HG03457 (cell line): Measurements from ENCODE around the gene XRRA1.

Experiments used
- ATAC-seq: cut with Tn5 transposase; IDR thresholded peaks from one replicate; pipeline ENCODE4 v1.9.1; 2021; ENCODE audit warnings: moderate number of reproducible peaks; ENCODE audit not compliant: unreplicated experiment

Gene XRRA1

DNA sequence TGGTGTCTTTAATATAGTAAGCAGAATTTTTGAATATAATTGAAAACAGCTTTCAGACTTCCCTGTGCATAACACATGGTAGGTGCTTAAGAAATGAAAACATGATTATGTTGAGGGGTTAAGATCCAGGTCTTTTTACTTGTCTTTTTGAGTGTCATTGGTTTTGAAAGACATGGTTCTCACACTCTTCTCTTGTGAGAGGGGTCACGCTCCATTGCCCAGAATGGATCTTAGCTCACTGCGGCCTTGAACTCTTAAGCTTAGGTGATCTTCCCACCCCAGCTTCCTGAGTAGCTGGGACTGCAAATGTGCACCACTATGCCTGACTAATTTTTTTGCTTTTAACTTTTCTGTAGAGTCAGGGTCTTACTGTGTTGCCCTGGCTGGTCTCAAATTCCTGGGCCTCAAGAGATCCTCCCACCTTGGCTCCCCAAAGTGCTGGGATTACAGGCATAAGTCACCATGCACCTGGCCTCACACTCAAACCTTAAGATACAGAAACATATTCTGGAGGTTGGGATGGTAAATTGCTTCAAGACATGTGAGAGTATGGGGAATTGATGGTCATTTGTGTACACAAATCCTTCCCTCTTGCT, 1.6 kb upstream of the XRRA1 start:
- ATAC-seq, result no peak

DNA sequence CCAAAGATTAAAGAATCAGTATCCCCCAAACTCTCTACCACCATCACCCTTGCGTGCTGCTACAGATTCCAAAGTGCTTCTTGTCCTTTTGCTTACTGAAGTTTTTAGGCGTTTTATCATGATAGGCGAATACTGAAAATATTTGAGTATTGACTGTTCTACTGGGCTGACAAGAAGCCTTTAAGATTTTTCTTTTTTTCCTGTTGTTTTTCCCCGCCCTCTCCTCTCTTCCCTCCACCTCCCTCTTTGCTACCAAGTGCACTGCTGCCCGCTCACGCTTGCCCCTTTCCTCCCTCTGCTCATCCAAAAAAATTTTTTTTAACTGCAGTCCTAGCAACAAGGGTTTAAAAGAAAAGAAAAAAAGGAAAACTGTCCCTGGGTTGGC, 854 bp upstream of the XRRA1 start:
- no peak for ATAC-seq

DNA sequence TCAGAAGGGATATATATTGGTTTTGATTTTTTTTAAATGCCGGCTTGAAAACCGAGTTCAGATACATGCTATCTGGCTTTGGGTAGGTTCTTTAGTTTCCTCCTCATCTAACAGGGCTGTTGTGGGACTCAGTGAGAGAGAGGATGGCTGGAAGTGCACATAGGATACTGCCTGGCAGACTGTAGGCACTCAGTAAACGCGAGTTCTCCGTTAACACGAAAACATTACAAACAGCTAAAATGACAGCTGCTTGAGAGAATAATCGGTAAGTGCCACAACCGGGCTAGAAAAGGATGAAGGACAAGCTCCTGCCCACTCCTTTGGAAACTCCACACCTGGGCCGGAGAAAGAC, 369 bp downstream of the XRRA1 start:
- ATAC-seq, result no peak

DNA sequence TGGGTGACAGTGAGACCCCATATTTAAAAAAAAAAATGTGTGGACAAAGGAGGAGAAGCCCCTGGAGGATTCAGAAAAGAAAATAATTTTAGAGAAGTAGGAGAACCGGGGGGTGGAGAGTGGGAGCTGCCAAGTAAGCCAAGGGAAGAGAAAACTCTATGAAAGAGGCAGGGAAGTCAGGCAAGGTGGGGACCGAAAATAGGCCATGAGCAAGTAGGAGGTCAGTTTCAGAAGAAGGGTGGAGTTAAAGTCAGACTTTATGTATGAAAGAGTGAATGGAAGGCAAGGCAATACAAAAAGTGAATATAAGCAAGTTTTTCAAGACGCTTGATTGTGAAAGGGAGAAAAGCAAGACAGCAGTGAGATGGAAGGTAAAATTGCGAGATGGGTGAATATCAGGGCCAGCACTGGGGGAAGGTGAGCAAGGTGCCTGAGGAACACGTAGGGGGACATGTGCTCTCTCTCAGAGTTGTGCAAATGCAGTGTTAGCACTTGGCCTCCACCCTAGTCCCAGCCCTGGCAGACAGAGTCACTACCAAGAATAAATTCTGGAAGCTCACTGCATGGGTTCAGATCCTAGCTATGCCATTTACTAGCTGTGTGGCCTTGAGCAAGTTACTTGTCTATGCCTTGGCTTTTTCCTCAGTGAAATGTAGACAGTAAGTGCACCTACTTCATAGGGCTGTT, 6.7 kb downstream of the XRRA1 start:
- no peak for ATAC-seq

DNA sequence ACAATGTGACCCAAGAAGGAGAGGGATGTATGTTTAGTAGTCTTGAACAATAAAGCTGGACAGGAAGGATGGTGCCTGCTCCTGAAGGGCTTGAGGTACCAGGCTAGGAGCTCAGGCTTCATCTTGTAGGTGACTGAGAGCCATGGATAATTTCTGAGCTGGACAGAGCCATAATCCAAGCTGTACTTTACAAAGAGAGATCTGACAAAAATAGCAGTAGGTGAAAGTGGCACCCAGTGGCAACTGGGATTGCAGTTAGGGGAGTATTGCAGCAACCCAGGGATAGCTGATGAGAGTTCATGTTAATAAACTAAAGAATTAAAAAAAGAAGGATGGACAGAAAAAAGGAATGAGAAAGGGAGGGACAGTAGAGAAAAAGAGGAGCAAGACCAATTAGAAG, 7.4 kb downstream of the XRRA1 start:
- ATAC-seq, result no peak

DNA sequence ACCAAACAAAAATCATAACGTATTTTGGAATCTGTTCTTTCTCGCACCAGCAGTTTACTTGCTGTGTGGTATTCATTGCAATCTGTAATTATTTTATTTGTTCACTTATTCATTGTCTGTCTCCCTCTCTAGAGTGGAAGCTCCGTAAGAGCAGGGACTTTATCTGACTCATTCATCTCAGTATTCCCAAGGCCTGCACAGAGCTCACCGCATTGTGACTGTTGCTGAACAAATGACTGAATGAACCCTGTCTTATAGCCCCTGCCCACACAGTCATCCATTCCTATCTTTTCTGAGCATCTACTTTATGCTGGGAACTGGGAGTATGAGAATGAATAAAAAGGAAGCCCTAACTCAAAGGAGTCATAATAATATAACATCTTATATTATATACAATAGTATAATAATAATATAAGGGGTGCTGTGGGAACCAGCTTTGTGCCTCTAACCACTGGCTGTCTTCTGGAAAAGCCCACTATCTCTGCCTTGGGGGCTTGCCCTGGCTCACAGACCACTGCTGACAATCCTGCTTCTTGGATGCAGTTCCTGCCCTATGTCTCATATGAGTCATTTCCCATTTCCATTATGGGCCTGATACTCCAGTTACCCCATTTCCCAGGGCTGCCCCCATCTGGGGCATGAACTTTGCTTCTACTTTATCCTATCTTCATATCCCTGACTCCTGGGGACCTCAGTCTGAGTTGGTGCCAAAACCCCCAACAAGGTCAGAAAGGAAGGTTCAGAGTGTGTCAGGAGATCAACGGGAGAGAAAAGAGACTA, 11.0 kb downstream of the XRRA1 start:
- ATAC-seq, result no peak

DNA sequence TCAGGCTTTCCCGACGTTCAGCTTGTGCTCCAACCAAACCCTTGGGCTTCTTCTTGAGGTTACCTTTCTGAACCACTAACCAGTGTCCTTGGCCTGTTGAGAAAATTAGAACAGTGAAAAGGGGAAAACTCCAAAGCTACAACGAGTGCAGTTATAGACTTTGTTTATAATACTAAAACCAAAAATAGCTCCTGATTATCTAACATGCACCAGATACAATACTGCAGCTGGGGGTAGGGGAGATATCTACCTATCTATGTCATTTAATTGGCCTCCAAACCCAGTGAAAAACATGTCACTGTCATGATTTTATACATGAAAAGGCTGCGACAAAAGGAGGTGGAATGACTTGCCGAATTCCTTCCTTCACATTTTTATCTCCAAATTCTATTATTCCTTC, 11.9 kb downstream of the XRRA1 start:
- ATAC-seq, result no peak

DNA sequence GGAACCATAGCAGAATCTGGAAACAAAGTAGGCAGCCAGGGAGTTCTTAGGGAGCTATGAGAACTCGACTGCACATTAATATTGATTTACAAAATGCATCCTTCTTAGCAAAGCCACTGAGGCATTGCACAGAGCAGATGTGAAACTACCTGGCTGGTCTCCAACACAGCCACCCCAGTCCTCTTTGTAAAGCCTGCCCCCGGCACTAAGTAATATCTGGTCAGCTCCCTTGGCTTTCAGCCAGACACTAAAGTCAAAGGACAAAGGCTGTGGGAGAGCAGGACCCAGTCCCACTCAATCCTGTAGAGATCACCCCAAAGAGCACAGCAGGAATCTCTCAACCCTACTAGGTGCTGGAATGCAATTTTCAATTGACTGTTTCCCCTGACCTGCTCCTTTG, 12.8 kb downstream of the XRRA1 start:
- ATAC-seq, result no peak

DNA sequence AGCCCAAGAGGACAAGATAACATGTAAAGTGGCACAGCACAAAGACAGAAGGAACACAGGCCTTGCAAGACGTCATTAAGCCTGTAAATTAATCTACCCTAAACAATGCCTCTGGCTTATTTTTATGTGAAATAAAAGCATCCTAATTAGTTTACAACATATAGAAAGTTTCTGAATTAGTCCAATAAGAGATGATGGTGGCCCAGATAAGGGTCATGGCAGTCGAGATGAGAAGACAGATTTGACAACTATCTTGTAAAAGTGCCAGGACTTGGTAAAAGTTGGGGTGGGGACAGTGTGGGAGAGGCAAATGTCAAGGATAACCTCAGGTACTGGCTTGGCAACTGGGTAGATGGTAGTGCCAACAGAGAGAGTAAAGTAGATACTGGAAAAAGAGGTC, 13.6 kb downstream of the XRRA1 start:
- ATAC-seq, result no peak

DNA sequence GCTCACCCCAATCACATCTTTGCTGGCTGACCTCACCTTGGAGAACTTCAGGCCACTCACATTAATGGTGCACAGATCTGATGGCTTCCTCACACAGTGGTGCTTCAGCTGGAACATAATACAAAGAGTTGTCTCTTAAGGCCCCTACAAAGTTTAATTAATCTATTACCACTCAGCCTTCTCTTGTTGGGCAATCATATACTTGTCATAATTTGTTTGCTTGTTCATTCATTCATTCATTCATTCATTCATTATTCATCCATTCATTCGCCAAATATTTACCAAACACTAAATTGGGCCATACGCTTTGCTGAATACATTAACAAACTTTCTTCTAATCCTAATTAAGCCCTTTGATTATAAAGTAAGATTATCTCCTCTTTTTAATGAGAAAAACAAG, 15.1 kb downstream of the XRRA1 start:
- ATAC-seq, result no peak

DNA sequence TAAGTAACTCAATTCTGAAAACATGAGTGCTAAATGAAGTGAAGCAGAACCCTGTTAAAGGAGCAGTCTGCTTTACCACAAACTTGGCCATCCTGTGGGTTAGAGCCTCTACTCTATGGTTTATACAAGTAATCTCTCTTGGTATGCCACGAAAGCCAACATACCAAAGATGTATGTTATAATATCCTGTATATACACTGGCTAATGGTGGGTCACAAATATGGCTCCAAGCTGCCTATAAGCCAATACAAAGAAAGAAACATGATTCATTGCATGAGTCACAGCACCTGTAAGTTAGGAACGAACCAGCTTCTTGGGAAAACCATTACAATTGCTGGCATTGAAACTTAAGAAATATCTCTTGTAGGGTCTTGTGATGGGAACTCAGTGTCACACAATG, 16.1 kb downstream of the XRRA1 start:
- ATAC-seq, result no peak

DNA sequence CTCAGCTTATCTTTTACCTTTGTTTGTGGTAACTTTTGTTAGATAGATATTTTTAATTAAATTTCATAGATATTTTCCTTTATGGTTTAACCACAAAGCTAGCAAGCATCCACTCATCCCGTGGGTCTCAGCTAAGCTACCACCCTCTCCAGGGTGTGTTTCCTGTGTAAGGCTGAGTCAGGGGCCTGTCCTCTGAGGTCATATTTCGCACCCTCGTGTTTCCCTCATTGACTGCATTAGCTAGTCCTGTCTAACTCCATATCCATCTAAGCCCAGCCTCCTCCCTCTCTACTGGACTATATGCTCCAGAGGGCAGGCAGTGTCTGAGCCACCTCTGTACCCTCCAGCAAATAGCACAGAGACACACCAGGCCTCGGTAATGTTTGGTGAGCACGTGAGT, 16.7 kb downstream of the XRRA1 start:
- ATAC-seq, result no peak

DNA sequence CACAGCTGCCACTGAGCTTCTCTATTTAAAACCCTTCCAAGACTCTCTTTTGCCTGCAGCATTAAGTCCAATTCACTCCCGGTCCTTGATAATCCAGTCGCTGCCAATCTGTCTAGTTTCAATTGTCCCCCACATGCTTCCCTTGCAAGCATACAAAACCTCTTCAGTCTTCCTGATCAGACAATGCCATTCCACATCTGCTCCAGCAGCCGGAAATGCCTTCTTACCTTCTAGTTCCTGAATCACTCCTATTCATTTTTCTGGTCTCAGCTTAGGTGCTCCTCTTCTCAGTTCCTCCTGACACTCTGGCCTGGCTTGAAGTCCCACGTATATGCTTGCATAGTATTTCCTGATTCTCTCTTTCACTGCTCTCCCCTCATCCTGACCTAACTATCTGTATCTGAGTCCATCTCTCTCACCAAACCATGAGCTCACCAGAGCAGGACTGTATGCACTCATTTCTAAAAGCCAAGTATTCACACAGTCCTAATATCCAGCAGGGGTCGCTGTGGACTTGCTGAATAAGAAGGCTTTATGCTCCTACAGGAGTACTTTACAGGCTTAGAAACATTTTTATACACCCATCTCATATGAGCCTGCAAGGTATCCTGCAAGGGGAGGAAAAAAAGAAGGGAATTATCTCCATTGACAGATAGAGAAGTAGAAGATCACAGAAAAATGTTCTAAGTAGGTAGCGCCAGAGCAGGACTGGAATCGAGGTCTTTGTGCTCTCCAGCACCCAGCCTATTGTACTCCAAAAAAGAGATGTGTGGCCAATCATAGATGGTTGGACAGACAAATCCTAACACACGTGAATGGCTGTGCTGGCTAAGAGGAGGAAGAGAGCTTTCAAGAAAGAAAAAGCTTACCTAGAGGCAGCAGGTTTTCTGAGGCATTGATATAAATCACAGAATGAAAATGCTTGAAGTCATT, 19.2 kb downstream of the XRRA1 start:
- ATAC-seq, result no peak

DNA sequence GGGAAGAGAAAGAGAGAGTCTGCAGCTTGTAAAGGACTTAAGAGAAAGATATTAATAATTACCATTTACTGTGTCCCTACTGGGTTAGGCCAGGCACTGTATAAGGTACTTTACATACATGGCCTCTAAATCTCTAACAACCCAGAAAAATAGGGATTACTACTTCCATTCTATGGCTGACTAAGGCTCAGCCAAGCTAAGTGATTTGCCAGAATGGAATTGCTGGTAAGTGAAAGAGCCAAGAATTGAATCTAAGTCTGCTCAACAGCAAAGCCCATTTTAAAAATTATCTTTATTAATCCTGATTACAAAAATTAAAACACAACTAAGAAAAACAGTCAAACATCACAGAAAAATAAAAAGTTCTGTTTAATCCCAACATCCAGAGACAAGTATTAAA, 21.4 kb downstream of the XRRA1 start:
- no peak for ATAC-seq

DNA sequence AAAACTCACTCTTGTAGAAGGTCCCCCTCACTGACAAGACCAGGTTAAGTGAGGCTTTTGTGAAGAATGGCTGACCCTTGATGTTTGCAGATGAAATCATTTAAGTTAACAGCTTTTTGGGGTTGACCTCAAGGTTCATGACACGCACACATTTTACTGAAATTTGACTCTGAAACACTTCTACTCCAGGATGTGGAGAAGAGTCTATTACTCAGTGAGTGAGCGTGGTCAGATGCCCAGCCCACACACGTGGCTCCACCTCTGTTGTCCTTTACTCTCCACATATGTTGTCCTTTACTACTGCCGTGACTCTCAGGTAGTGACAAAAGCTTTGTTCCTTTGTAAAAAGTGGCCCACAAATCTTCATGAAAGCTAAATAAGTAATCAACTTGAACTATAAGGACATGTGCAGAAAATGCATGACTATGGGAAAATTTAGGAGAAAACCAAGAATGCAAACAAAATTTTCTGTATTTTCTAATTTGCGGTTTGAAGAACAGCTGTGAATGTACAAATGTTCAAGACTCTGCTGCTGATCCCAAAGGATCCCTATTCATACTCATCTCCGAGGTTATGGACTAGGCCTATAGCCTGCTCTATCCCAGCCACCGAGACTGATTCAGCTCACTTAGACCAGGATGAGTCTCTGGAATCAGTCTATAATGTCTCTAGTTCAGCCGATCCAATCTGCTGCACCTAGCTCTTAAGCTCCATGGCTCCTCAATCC, 22.4 kb downstream of the XRRA1 start:
- no peak for ATAC-seq

DNA sequence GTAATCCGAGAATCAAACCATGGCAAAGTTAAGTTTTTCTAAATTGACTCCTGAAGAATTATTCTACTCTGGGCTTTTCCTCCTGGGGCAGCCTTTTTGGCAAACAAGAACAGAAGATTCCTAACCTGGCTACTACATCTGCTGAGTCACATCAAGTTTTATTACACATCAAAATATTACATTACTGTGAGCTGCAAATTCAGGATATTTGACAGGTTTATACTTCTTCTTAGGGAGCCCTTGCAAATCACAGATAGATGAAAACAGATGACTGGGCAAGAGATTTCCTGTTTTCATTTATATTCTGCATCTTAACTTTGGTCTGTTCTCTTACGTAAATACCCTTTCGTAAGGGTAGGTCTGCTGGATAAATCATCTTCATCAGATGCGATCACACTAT, 23.6 kb downstream of the XRRA1 start:
- no peak for ATAC-seq

DNA sequence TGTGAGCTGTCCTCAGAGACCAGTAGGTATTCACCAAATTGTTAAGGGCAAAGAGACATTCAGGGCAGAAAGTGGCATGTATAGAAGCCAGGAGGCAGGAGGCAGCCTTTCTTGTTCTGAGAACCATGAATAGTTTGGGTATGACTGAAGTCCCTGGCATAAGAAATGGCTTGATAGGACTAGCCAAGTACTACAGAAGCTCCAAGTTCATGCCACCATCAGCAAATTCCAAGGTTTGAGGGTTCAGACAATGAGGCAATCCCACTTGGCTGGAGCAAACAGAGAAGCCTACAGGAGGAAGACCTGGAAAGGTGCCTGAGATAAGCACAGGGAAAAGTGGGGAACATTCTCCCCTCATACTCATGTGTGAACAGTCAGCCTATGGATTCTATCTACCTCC, 25.8 kb downstream of the XRRA1 start:
- ATAC-seq, result no peak

DNA sequence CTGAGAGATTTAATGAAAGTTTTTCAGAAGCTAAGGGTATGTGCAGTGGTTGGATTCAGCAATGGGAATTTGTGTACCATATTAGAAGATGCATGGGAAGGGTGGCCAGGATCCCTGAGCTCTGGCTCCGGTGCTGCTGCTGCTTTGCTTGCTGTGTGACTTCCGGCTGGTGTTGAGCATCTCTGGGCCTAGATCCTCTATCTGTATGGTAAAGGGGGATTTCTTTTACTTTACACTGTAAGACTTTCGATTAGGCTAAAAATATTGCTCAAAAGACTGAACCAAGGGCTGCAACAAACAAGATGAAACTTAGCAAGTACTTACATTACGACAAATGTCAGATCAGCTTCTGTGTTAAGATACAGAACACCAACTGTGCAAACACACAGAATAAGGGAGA, 39.1 kb downstream of the XRRA1 start:
- ATAC-seq, result no peak

DNA sequence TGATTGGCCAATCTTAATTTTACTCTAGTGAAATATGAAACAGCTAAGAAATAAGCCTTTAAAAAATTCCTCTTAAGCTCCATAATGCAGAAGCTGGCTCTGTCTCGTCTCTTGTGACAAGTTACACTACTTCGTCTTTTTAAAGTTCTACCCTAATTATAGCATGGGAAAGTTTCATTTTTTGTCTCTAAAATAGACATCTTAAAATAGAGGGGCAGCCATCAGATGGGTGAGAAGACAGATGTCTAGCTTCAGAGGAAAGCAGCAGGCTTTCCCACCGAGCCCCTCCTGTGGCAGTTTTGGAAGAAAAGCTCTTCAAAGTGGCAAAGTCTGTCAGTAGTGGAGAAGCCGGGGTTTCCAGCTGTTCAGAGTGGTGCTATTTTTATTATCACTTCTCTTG, 39.5 kb downstream of the XRRA1 start:
- ATAC-seq, result no peak

DNA sequence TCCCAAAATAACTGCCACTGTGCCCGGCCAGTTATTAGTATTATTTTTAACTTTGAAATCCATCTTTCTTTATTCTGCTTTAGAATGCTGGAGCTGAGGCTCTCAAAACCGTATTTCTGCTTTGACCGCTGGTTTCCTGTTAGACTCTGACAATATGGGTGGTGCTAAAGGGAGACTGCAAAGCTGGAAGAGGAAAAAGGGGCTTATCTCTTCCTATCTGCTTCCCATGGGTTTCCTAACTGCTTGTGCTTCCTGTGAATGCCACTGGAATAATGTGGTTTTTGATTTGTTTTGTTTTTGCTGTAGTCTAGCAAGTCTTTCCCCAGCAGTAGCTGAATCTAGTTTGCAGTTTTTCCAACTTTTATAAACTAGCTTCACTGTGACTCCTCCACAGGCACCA, 43.6 kb downstream of the XRRA1 start:
- no peak for ATAC-seq

DNA sequence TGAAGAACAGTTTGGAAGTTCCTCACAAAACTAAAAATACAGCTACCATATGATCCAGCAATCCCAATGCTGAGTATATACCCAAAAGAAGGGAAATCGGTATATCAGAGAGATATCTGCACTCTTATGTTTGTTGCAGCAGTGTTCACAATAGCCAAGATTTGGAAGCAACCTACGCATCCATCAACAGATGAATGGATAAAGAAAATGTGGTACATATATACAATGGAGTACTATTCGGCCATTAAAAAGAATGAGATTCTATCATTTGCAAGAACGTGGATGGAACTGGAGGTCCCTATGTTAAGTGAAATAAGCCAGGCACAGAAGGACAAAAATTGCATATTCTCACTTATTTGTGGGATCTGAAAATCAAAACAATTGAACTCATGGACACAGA, 46.5 kb downstream of the XRRA1 start:
- ATAC-seq, result no peak
